ENCODE data around the gene TP53TG3D.
"Not testable (repeated sequence)": the region's sequence is repeated elsewhere in the genome, so short reads cannot be mapped to it uniquely, and the experiment has no call there.

TP53TG3D gene, protein sequence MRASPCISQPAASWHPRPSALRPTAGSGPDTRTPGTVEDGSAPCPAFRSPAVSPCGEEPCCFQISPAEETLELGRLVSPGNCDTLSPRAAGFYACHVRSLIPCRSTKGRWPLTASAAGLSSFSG
- 0.06 to 0.09 reads per million in 2 experiments for total RNA-seq

DNA sequence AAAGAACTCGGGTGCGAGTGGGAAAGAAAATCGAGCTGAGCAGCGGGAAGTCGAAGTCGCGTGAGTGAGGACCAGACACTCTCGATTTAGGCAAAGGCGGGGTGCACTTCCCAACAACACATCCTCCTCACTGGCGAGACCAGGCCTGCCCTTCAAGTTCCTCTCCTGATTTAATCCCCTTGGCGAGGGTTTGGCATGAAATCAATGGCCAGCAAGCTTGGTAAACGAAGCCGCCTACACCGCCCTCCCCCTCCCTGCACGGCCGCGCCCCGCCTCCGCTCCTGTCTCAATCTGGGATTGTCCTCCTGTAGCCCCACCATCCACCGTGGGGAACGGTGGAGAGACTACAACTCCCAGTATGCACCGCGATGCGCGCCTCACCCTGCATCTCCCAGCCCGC lies at the start of gene TP53TG3D:
TSS of gene TP53TG3D (plus strand) at position 301 of the 400 bp plus-strand sequence. CDS start at position 369, 68 bp downstream.
- not testable (repeated sequence) for DNase-seq (ENCODE audit: low read depth)

DNA sequence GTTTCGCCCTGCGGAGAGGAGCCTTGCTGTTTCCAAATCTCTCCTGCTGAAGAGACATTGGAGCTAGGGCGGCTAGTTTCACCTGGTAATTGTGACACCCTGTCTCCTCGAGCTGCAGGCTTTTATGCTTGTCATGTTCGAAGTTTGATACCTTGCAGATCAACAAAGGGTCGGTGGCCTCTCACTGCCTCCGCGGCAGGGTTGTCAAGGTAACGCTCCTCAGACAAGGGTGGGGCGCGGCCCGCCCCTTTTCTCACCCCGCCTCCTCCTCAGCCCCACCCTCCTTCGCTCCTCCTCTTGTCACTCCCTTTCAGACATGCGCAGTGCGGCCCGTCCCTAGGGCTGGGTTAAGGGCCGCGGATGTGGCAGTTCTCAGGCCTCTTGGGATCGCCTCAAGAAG lies 421 bp downstream of the TP53TG3D start:
- DNase-seq (ENCODE audit: low read depth) = peak; percentile 21

DNA sequence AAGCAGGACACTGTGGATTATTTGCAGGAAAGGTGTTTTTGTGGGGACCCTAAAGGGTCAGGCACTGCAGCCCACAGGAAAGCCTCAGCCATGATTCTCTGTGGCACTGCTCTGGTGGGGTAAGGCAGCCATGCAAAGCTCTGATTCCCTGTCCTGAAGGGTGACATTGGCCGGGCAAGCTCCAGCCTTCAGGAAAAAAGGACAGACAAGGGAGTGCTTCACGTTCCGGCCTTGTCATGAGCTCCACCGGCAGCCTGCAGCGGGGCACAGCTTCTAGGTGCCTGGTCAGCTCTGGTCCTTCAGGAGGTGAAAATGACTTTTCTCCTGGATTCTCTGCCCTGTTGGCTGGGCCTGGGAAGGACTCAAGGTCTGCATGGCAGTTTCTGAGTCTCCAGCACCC lies 8.4 kb downstream of the TP53TG3D start:
- DNase-seq (ENCODE audit: low read depth) = not testable (repeated sequence)

DNA sequence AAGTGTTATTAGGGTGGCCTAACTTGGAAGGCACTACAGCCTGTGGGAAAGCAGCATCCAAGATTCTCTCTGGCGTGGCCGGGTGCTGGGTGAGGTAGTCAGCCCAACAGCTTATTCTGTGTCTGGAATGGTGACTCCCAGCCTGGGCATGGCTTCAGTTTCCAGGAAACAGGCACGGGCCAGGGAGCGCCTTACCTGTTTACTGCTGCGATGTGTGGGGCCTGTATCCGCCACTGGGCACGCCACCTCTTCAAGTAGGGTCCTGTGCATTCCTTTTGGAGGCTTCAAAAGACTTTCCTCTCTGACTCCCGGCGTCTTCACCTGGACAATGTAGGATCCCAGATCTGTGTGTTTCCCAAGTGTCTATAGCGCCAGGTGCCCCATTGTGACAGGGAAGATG lies 10.5 kb downstream of the TP53TG3D start:
- DNase-seq (ENCODE audit: low read depth) = not testable (repeated sequence)

DNA sequence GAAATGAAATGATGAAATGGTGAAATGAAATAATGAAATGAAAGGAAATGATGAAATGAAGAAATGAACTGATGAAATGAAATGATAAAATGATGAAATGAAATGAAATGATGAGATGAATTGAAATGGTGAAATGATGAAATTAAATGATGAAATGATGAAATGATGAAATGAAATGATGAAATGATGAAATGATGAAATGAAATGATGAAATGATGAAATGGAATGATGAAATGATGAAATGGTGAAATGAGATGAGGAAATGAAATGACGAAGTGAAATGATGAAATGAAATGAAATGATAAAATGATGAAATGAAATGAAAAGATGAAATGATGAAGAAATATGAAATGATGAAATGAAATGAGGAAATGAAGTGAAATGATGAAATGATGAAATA lies 28.8 kb downstream of the TP53TG3D start:
- not testable (repeated sequence) for DNase-seq (ENCODE audit: low read depth)

DNA sequence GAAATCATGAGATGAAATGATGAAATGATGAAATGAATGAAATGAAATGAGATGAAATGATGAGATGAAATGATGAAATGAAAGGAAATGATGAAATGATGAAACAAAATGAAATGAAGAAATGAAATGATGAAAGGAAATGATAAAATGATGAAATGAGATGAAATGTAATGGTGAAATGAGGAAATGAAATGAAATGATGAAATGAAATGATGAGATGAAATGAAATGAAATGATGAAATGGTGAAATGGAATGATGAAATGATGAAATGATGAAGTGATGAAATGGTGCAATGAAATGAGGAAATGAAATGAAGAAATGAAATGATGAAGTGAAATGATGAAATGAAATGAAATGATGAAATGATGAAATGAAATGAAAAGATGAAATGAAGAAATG lies 29.9 kb downstream of the TP53TG3D start:
- not testable (repeated sequence) for DNase-seq (ENCODE audit: low read depth)

DNA sequence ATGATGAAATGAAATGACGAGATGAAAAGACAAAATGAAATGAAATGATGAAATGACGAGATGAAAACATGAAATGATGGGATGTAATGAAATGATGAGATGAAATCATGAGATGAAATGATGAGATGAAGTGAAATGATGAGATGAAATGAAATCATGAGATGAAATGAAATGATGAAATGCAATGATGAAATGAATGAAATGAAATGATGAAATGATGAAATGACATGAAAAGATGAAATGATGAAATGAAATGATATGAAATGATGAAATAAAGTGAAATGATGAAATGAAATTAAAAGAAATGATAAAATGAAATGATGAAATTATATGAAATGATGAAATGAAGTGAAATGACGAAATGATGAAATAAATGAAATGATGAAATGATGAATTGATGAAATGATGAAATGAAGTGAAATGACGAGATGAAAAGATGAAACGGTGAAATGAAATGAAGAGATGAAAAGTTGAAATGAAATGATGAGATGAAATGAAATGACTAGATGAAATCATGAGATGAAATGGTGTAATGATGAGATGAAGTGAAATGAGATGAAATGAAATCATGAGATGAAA lies 30.9 kb downstream of the TP53TG3D start:
- DNase-seq (ENCODE audit: low read depth) = not testable (repeated sequence)

DNA sequence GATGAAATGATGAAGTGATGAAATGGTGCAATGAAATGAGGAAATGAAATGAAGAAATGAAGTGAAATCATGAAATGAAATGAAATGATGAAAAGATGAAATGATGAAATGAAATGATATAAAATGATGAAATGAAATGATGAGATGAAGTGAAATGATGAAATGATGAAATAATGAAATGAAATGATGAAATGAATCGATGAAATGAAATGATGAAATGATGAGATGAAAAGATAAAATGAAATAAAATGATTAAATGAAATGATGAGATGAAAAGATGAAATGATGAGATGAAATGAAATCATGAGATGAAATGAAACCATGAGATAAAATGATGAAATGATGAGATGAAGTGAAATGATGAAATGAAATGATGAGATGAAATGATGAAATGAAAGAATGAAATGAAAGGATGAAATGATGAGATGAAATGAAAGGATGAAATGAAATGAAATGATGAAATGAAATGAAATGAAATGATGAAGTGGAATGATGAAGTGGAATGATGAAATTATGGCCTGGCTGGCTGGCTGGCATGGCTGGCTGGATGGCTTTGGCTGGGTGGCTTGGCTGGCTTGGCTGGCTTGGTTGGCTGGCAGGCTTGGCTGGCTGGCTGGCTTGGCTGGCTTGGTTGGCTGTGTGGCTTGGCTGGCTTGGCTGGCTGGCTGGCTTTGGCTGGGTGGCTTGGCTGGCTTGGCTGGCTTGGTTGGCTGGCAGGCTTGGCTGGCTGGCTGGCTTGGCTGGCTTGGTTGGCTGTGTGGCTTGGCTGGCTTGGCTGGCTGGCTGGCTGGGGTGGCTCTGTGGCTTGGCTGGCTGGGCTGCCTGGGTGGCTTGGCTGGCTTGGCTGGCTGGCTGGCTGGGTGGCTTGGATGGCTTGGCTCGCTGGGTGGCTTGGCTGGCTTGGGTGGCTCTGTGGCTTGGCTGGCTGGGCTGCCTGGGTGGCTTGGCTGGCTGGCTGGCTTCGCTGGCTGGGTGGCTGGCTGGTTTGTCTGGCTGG lies 32.0 kb downstream of the TP53TG3D start:
- DNase-seq (ENCODE audit: low read depth) = not testable (repeated sequence)

DNA sequence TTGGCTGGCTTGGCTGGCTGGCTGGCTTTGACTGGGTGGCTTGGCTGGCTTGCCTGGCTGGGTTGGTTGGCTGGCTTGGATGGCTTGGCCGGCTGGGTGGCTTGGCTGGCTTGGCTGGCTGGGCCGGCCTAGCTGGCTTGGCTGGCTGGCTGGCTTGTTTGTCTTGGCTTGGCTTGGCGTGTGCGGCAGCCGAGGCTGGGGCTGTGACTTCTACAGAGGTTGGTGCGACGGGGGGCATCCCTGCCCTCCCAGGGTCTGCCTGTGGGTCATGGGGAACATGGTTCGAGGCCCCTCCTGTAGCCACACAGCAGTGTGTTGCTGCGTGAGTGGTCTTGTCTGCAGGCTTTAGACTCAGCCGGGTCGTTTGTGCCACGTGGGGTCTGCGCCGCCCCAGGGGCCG lies 33.1 kb downstream of the TP53TG3D start:
- not testable (repeated sequence) for DNase-seq (ENCODE audit: low read depth)

DNA sequence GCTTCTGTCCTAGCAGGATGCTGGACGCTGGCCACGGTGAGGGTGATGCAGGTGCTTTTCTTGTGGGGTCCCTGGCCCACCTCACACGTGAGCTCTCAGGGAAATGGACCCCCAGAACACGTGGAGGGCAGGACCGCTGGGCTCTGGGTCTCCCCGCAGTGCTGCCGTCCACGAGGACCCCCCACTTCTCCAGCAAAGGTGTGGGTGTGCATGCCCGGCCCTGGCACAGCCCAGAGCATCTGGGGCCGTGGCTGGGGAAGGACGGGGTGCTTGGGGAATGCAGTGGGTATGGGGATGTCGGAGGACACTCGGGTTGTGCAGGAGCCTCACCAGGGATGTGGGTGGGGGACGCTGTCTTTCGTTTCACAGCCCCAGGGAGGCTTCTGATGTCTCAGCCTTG lies 34.7 kb downstream of the TP53TG3D start:
- not testable (repeated sequence) for DNase-seq (ENCODE audit: low read depth)

DNA sequence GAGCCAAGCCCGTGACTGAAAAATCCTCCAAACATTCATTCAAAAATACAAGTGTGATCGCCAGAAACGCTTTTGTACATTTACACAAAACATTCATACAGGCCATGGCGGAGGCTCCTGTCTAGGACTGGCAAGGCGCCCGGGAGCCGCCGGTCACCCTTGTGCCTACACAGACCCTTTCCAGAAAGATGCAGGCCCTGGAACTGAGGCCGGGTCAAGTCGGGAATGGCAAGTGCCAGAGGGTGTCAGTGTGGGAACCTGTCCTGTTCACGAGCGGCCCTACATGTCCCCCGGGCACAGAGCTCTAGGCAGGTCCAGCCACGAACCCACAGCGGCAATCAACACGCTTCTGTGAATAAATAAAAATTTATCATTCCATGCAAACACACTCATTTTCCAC lies 36.1 kb downstream of the TP53TG3D start:
- DNase-seq (ENCODE audit: low read depth) = not testable (repeated sequence)

DNA sequence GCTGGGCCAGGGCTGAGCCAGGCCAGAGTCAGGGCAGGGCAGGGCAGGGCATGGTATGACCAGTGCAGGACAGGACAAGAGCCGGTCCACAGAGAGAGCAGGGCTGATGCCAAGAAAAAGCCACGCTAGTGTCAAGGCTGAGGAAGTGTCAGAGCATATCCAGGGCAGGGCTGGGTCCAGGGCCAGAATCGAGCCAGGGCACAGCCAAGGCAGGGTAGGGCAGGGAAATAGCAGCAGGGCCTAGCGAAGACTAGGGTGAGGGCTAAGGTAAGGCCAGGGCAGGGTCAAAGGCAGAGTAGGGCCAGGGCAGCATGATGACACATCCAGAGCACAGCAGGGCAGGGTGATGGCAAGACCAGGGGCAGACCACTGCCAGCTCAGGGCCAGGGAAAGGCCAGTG lies 49.7 kb downstream of the TP53TG3D start:
- not testable (repeated sequence) for DNase-seq (ENCODE audit: low read depth)
